Endothelial cell of umbilical vein (primary cell): Measurements from ENCODE around the gene RALB. TPM values are rescaled to one million over a fixed set of nuclear protein-coding genes. Genes with fewer than 3 reads are reported as not detected.

Experiments used
- BruUV-seq: library from RNA; stranded (reverse); fragments of 400-500 nt; replicated peaks from 2 replicates; lab custom pipeline; 2021; lab: Mats Ljungman, UMichigan
- CTCF ChIA-PET: fragments of 300-600, 350-600 bp; sonication (Branson Sonifier 250); formaldehyde crosslinking; loops from one replicate; lab custom pipeline; 2021; ENCODE audit warnings: antibody characterized with exemption, inconsistent platforms; lab: Charles Lee
- POLR2A ChIA-PET: fragments of 300-600, 350-600 bp; sonication (Branson Sonifier 250); formaldehyde crosslinking; loops from one replicate; lab custom pipeline; 2021; ENCODE audit warnings: antibody characterized with exemption, inconsistent platforms; lab: Charles Lee
- DNase-seq: peaks from one replicate; pipeline ENCODE4 v3.0.0-alpha.2; 2011; ENCODE audit warnings: low read depth, low spot score
- FAIRE-seq: peaks from 2 replicates; lab custom pipeline; 2011; peaks lifted over from hg19 to GRCh38; lab: Jason Lieb, UNC
- H2AFZ ChIP-seq: 2 replicates; pipeline ENCODE4 v1.6.0; 2012; ENCODE audit warnings: low read depth, low read length, control low read depth, inconsistent platforms
- H3K27ac ChIP-seq: 2 replicates; pipeline ENCODE4 v1.5.1; 2011; ENCODE audit warnings: low read depth, mild to moderate bottlenecking, control low read depth, low read length, moderate library complexity; ENCODE audit not compliant: insufficient read depth
- H3K27me3 ChIP-seq, 2 experiments: 2 replicates each; pipeline versions ENCODE4 v1.6.0 to v1.6.1; 2011; ENCODE audit warnings: low read length in 2 of 2, mixed read lengths in 1 of 2; ENCODE audit not compliant: control insufficient read depth in 2 of 2, insufficient read depth in 2 of 2
- H3K36me3 ChIP-seq, 2 experiments: 2 replicates in 1 of 2; 3 replicates in 1 of 2; pipeline ENCODE4 v1.5.1; 2011; ENCODE audit warnings: low read length in 2 of 2, mild to moderate bottlenecking in 1 of 2, moderate library complexity in 1 of 2; ENCODE audit not compliant: control insufficient read depth in 2 of 2, insufficient read depth in 2 of 2; ENCODE audit errors: extremely low read depth in 1 of 2
- H3K4me1 ChIP-seq: 3 replicates; pipeline ENCODE4 v1.5.1; 2011; ENCODE audit warnings: mild to moderate bottlenecking, low read length; ENCODE audit not compliant: control insufficient read depth, insufficient read depth; ENCODE audit errors: extremely low read depth
- H3K4me2 ChIP-seq: 2 replicates; pipeline ENCODE4 v1.6.1; 2011; ENCODE audit warnings: low read length, control low read depth, mixed read lengths; ENCODE audit not compliant: insufficient read depth
- H3K4me3 ChIP-seq, 3 experiments: fragments of 200-600 bp in 1 of 3; sonication (generic), shearing (Covaris generic) in 1 of 3; replicated peaks in 1 of 3; 2 replicates each; pipeline ENCODE4 v1.5.1; 2011 to 2016; ENCODE audit warnings: control low read depth in 3 of 3, low read length in 3 of 3, mild to moderate bottlenecking in 2 of 3, inconsistent platforms in 1 of 3, low read depth in 1 of 3, moderate library complexity in 1 of 3; ENCODE audit not compliant: insufficient read depth in 1 of 3
- H3K79me2 ChIP-seq: 2 replicates; pipeline ENCODE4 v1.6.0; 2012; ENCODE audit warnings: low read length, inconsistent platforms; ENCODE audit not compliant: control insufficient read depth, insufficient read depth
- H3K9ac ChIP-seq: replicated peaks from 2 replicates; pipeline ENCODE3; 2011; ENCODE audit warnings: low read length, control low read depth; ENCODE audit not compliant: insufficient read depth; ENCODE audit errors: extremely low read depth
- H3K9me1 ChIP-seq: replicated peaks from 3 replicates; pipeline ENCODE4 v1.6.0; 2011; ENCODE audit warnings: mild to moderate bottlenecking, low read length; ENCODE audit not compliant: control insufficient read depth, insufficient read depth; ENCODE audit errors: extremely low read depth
- H3K9me3 ChIP-seq: replicated peaks from 2 replicates; pipeline ENCODE4 v1.5.1; 2012; ENCODE audit warnings: low read length, inconsistent platforms; ENCODE audit not compliant: control insufficient read depth, insufficient read depth
- H4K20me1 ChIP-seq: replicated peaks from 2 replicates; pipeline ENCODE3; 2011; ENCODE audit warnings: mild to moderate bottlenecking, low read length; ENCODE audit not compliant: control insufficient read depth, insufficient read depth; ENCODE audit errors: extremely low read depth
- EZH2 ChIP-seq: IDR thresholded peaks from 2 replicates; pipeline ENCODE4 v1.6.1; 2012; ENCODE audit warnings: borderline replicate concordance, low read depth, mild to moderate bottlenecking, moderate library complexity, low read length, inconsistent platforms; ENCODE audit not compliant: severe bottlenecking
- FOS ChIP-seq: IDR thresholded peaks from 2 replicates; pipeline ENCODE4 v1.6.1; 2011; ENCODE audit warnings: mild to moderate bottlenecking, low read length, moderate library complexity, borderline replicate concordance; ENCODE audit not compliant: insufficient read depth
- GATA2 ChIP-seq: IDR thresholded peaks from 2 replicates; pipeline ENCODE4 v1.7.0; 2011; ENCODE audit warnings: low read depth, mild to moderate bottlenecking, moderate library complexity, mixed read lengths, low read length; ENCODE audit not compliant: insufficient read length, insufficient read depth
- JUN ChIP-seq: IDR thresholded peaks from 2 replicates; pipeline ENCODE4 v1.6.1; 2011; ENCODE audit warnings: borderline replicate concordance, low read depth; ENCODE audit not compliant: insufficient read length, insufficient read depth
- MYC ChIP-seq: IDR thresholded peaks from one replicate; pipeline ENCODE4 v1.6.1; 2011; ENCODE audit warnings: mild to moderate bottlenecking, low read depth, low read length
- POLR2A ChIP-seq: IDR thresholded peaks from 2 replicates; pipeline ENCODE4 v1.6.1; 2012; ENCODE audit warnings: low read depth, mild to moderate bottlenecking, control low read depth, low read length
- POLR2AphosphoS5 ChIP-seq: IDR thresholded peaks from 2 replicates; pipeline ENCODE4 v1.6.1; 2012; ENCODE audit warnings: low read depth, mild to moderate bottlenecking, control low read depth, low read length, moderate library complexity; ENCODE audit not compliant: insufficient read depth
- dilution Hi-C: fragments of 300-500 bp; cut with MboI; formaldehyde crosslinking; loops from one replicate; pipeline ENCODE4 v1.15.0; 2019; ENCODE audit warnings: low sequenced_read_pairs; ENCODE audit not compliant: extremely low pct_ligation_motif_present
- intact Hi-C: fragments of 100-400 bp; cut with micrococcal nuclease; formaldehyde crosslinking; loops from one replicate; pipeline ENCODE4 v1.10.0; 2022
- polyA plus RNA-seq, 4 experiments: library from polyadenylated mRNA; depleted of rRNA in 3 of 4; stranded (reverse) in 3 of 4; unstranded in 1 of 4; fragments of >200 nt; gene quantifications; 2 replicates each; pipeline versions ENCODE4 v1.2.1 to v1.2.3, GENCODE V29; 2011 to 2012; ENCODE audit warnings: missing spikeins in 1 of 4
- total RNA-seq: library from RNA; stranded (reverse); gene quantifications from 2 replicates; pipeline ENCODE4 v1.2.3, GENCODE V29; 2021
- TF ChIP-seq, protein P1 (sequence below): IDR thresholded peaks from 2 replicates; pipeline ENCODE4 v1.6.1; 2011; ENCODE audit not compliant: insufficient read depth, insufficient read length
- TF ChIP-seq, protein P2 (sequence below), 2 donors: IDR thresholded peaks; 1 replicate in 1 of 2; 2 replicates in 1 of 2; pipeline ENCODE4 v1.5.1; 2011; ENCODE audit warnings: low read length in 2 of 2, mild to moderate bottlenecking in 2 of 2, moderate library complexity in 2 of 2, control low read depth in 1 of 2, inconsistent platforms in 1 of 2, low read depth in 1 of 2; ENCODE audit not compliant: insufficient read depth in 1 of 2; ENCODE audit errors: extremely low read depth in 1 of 2

Gene RALB
- total and polyA plus RNA-seq, 2 donors (not counting 3 experiments of a cell fraction or from before 2014, with no cell fraction given): 105 to 115 TPM

DNA sequence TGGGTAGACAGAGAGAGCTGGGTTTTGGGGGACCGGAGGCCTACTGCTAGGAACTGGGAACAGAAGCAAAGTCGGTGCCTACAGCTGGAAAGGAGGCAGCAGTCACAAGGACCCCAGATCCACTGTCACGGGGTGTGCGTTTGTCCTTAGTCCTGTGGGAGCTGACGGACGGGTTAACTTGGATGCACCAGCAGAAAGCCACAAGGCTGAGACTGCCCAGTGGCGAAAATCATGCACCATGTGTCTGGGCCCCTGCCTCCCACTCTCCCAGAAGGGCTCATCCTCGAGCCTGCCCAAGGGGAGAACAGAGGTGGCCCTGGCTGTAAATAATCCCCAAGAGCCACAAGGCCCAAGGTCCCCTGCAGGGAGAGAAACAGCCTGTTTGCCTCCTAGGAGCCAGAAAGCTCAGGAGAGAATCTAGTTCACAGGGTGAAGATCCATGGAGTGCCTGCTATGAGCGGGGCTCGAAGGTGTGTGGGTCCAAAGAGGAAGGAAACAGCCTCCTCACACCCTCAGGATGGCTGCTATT is 11.7 kb upstream of the RALB start:
- Histone ChIP-seq H3K9me3 (no peaks in the 10 kb centered on the region), H3K27ac (no peak overlapping the region), H3K36me3 (no peaks in the 10 kb centered on the region), H2AFZ (no peak overlapping the region), H3K4me3 (no peak overlapping the region), H3K4me2 (no peak overlapping the region), H3K27me3 (no peaks in the 10 kb centered on the region), H4K20me1 (no peaks in the 10 kb centered on the region), H3K9ac (no peak overlapping the region), H3K4me1 (peaks cover 34% of the 10 kb centered on the region), H3K79me2 (no peaks in the 10 kb centered on the region), H3K9me1 (no peaks in the 10 kb centered on the region)
- BruUV-seq: no TSS peak
- intact Hi-C loops: no loop called here
- dilution Hi-C loops: no loop called here
- CTCF ChIA-PET: interaction anchor here (1.0 to 2.9 kb wide), 6 partner anchors 8 to 72 kb away, joined by 3 to 42 read pairs (median 7); partner anchors contain the start of gene RALB
- POLR2A ChIA-PET: interaction anchor here (2.1 to 2.5 kb wide), 2 partner anchors 11 to 18 kb away, joined by 15 to 29 read pairs; partner anchors contain the start of genes RALB and TMEM185B
- FAIRE-seq (no peak), DNase-seq (no peak)
- TF ChIP-seq FOS (no peak), JUN (no peak), GATA2 (no peak), POLR2AphosphoS5 (no peak), EZH2 (no peak), POLR2A (no peak), MYC (no peak)
- TF ChIP-seq, protein P1, sequence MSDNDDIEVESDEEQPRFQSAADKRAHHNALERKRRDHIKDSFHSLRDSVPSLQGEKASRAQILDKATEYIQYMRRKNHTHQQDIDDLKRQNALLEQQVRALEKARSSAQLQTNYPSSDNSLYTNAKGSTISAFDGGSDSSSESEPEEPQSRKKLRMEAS: no peak
- TF ChIP-seq, protein P2, sequence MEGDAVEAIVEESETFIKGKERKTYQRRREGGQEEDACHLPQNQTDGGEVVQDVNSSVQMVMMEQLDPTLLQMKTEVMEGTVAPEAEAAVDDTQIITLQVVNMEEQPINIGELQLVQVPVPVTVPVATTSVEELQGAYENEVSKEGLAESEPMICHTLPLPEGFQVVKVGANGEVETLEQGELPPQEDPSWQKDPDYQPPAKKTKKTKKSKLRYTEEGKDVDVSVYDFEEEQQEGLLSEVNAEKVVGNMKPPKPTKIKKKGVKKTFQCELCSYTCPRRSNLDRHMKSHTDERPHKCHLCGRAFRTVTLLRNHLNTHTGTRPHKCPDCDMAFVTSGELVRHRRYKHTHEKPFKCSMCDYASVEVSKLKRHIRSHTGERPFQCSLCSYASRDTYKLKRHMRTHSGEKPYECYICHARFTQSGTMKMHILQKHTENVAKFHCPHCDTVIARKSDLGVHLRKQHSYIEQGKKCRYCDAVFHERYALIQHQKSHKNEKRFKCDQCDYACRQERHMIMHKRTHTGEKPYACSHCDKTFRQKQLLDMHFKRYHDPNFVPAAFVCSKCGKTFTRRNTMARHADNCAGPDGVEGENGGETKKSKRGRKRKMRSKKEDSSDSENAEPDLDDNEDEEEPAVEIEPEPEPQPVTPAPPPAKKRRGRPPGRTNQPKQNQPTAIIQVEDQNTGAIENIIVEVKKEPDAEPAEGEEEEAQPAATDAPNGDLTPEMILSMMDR (IDR thresholded peaks at IDR 0.05; ENCODE audit: extremely low read depth in 1 of 2, insufficient read depth in 1 of 2, low read depth in 1 of 2, low read length in 2 of 2): no peak
